GM12878 (cell line): ENCODE results near the gene ARHGEF10L. TPM values are rescaled to one million over a fixed set of nuclear protein-coding genes. Genes with fewer than 3 reads are reported as not detected.

Experiments
- ATAC-seq: fragments of 200-7000 bp; cut with Tn5 transposase; 3 replicates; pipeline ENCODE4 v1.9.1; 2020; ENCODE audit warnings: mild to moderate bottlenecking, moderate library complexity
- BruUV-seq: library from RNA; stranded (reverse); fragments of 400-500 nt; replicated peaks from 2 replicates; lab custom pipeline; 2021; lab: Mats Ljungman, UMichigan
- CTCF ChIA-PET: fragments of 300-600 bp; sonication (Branson Sonifier 250); formaldehyde crosslinking; extraction: SDS; loops from one replicate; lab custom pipeline; 2021; ENCODE audit warnings: inconsistent platforms; lab: Yijun Ruan, JAX
- POLR2A ChIA-PET: fragments of 350-600 bp; formaldehyde crosslinking; extraction: SDS; loops from one replicate; lab custom pipeline; 2021; ENCODE audit warnings: inconsistent platforms; lab: Charles Lee
- RAD21 ChIA-PET: fragments of 300-600 bp; sonication (Branson Sonifier 250); formaldehyde crosslinking; loops from one replicate; lab custom pipeline; 2023; ENCODE audit warnings: antibody characterized with exemption; ENCODE audit not compliant: unreplicated experiment; lab: Charles Lee
- SMC1A ChIA-PET: fragments of 300-600 bp; sonication (Branson Sonifier 250); formaldehyde crosslinking; loops from one replicate; lab custom pipeline; 2023; ENCODE audit not compliant: unreplicated experiment, uncharacterized antibody; lab: Charles Lee
- DNase-seq: peaks from one replicate; pipeline ENCODE4 v3.0.0-alpha.2; 2011; ENCODE audit warnings: low read depth, low spot score
- FAIRE-seq: peaks from 3 replicates; lab custom pipeline; 2011; peaks lifted over from hg19 to GRCh38; lab: Jason Lieb, UNC
- H2AFZ ChIP-seq: 2 replicates; pipeline ENCODE4 v1.6.0; 2011; ENCODE audit warnings: low read depth, low read length, control low read depth; ENCODE audit not compliant: control insufficient read depth
- H3K27ac ChIP-seq: 2 replicates; pipeline ENCODE4 v1.5.1; 2011; ENCODE audit warnings: control low read depth; ENCODE audit not compliant: control insufficient read depth, insufficient read depth
- H3K27me3 ChIP-seq, 2 experiments: replicated peaks in 1 of 2; 2 replicates each; pipeline versions ENCODE4 v1.6.0 to v1.6.1; 2011; ENCODE audit warnings: low read length in 1 of 2; ENCODE audit not compliant: control insufficient read depth in 2 of 2, insufficient read depth in 2 of 2
- H3K36me3 ChIP-seq, 2 experiments: 2 replicates each; pipeline ENCODE4 v1.5.1; 2011; ENCODE audit warnings: low read length in 1 of 2; ENCODE audit not compliant: control insufficient read depth in 2 of 2, insufficient read depth in 2 of 2
- H3K4me1 ChIP-seq: 2 replicates; pipeline ENCODE4 v1.6.1; 2011; ENCODE audit warnings: mild to moderate bottlenecking, low read length, moderate library complexity, mixed read lengths; ENCODE audit not compliant: control insufficient read depth, insufficient read depth
- H3K4me2 ChIP-seq: 2 replicates; pipeline ENCODE4 v1.6.0; 2011; ENCODE audit warnings: control low read depth; ENCODE audit not compliant: control insufficient read depth, insufficient read depth
- H3K4me3 ChIP-seq: fragments of 200-600 bp; sonication (generic); 2 replicates; pipeline ENCODE4 v1.5.1; 2016
- H3K79me2 ChIP-seq: 2 replicates; pipeline ENCODE4 v1.6.0; 2011; ENCODE audit warnings: low read length; ENCODE audit not compliant: control insufficient read depth, insufficient read depth
- H3K9ac ChIP-seq: 2 replicates; pipeline ENCODE4 v1.8.0; 2011; ENCODE audit warnings: low read length, control low read depth, mixed read lengths; ENCODE audit not compliant: control insufficient read depth, insufficient read depth
- H3K9me3 ChIP-seq: replicated peaks from 3 replicates; pipeline ENCODE4 v1.5.1; 2011; ENCODE audit warnings: mild to moderate bottlenecking, low read length; ENCODE audit not compliant: control insufficient read depth, insufficient read depth
- H4K20me1 ChIP-seq: 2 replicates; pipeline ENCODE4 v1.6.0; 2011; ENCODE audit not compliant: control insufficient read depth, insufficient read depth
- BACH1 ChIP-seq: fragments of 450-650 bp; IDR thresholded peaks from 2 replicates; pipeline ENCODE4 v1.6.1; 2017; ENCODE audit warnings: mild to moderate bottlenecking, borderline replicate concordance
- CBFB ChIP-seq: IDR thresholded peaks from 2 replicates; pipeline ENCODE4 v1.6.1; 2016; ENCODE audit warnings: antibody characterized with exemption, low read depth
- CHD1 ChIP-seq: IDR thresholded peaks from 2 replicates; pipeline ENCODE4 v1.6.1; 2012; ENCODE audit warnings: low read depth, low read length, improper control_type of control experiment
- FOS ChIP-seq: IDR thresholded peaks from 3 replicates; pipeline ENCODE4 v1.6.1; 2011; ENCODE audit warnings: borderline replicate concordance; ENCODE audit not compliant: insufficient read length; ENCODE audit errors: extremely low read depth
- IKZF1 ChIP-seq: fragments of 450-650 bp; conservative IDR thresholded peaks from 2 replicates; pipeline ENCODE4 v1.6.1; 2017; ENCODE audit warnings: antibody characterized with exemption, mild to moderate bottlenecking
- MTA2 ChIP-seq: fragments of 450-650 bp; IDR thresholded peaks from 2 replicates; pipeline ENCODE4 v1.6.1; 2016; ENCODE audit warnings: low read depth, mild to moderate bottlenecking, moderate library complexity
- RBBP5 ChIP-seq: fragments of 200-600 bp; sonication (generic); conservative IDR thresholded peaks from 2 replicates; pipeline ENCODE4 v1.6.1; 2016
- SIN3A ChIP-seq: IDR thresholded peaks from 2 replicates; pipeline ENCODE4 v1.6.1; 2012; ENCODE audit warnings: low read depth, low read length, improper control_type of control experiment
- SREBF1 ChIP-seq: IDR thresholded peaks from 2 replicates; pipeline ENCODE4 v1.6.1; 2012; ENCODE audit warnings: mild to moderate bottlenecking, low read length
- SREBF2 ChIP-seq: IDR thresholded peaks from 2 replicates; pipeline ENCODE4 v1.6.1; 2012; ENCODE audit warnings: mild to moderate bottlenecking, low read length
- SUPT20H ChIP-seq: IDR thresholded peaks from 2 replicates; pipeline ENCODE4 v1.6.1; 2011; ENCODE audit warnings: low read depth, mild to moderate bottlenecking, low read length, moderate library complexity, borderline replicate concordance; ENCODE audit not compliant: control insufficient read depth
- ZNF24 ChIP-seq: fragments of 450-650 bp; IDR thresholded peaks from 2 replicates; pipeline ENCODE4 v1.6.1; 2017; ENCODE audit warnings: antibody characterized with exemption, mild to moderate bottlenecking
- ZNF622 ChIP-seq: fragments of 450-650 bp; IDR thresholded peaks from 2 replicates; pipeline ENCODE4 v1.6.1; 2017; ENCODE audit warnings: mild to moderate bottlenecking, inconsistent platforms
- WGBS: methylation state at CpG from one replicate; pipeline ENCODE4 v1.1.6; 2016; ENCODE audit warnings: low lambda C conversion rate; ENCODE audit not compliant: insufficient replicate concordance, insufficient coverage; ENCODE audit errors: missing lambda C conversion rate; 5-methylcytosine and 5-hydroxymethylcytosine counted together
- in situ Hi-C: fragments of 300-500 bp; cut with MboI; formaldehyde crosslinking; loops from 9 replicates; pipeline ENCODE4 v1.14.3; 2018; ENCODE audit warnings: mixed read lengths
- intact Hi-C: fragments of 100-400 bp; cut with micrococcal nuclease; formaldehyde crosslinking; loops from one replicate; pipeline ENCODE4 v1.14.2; 2022; ENCODE audit not compliant: unreplicated experiment
- polyA plus RNA-seq, 11 experiments: library from polyadenylated mRNA; depleted of rRNA in 4 of 11; unstranded in 6 of 11; stranded (reverse) in 5 of 11; fragments of >200 nt; fragmentation: Nextera tagmentation in 4 of 11; fragmentation: Illumina TruSeq in 1 of 11; extraction: Ambion mirVana in 4 of 11; extraction: Trizol in 1 of 11; gene quantifications; 1 replicate in 1 of 11; 2 replicates in 10 of 11; pipeline versions ENCODE4 v1.2.1 to v1.2.3, GENCODE V29; 2011 to 2016; ENCODE audit warnings: inconsistent platforms in 2 of 11, missing spikeins in 2 of 11, low read depth in 1 of 11
- total RNA-seq, 4 experiments: library from RNA; depleted of rRNA in 3 of 4; stranded (reverse); fragments of >200 nt in 3 of 4; fragmentation: Illumina TruSeq in 1 of 4; extraction: Trizol in 1 of 4; gene quantifications; 2 replicates each; pipeline versions ENCODE4 v1.2.1 to v1.2.3, GENCODE V29; 2013 to 2021
- TF ChIP-seq, protein P1 (sequence below): fragments of 450-650 bp; IDR thresholded peaks from 2 replicates; pipeline ENCODE4 v1.6.1; 2016; ENCODE audit warnings: mild to moderate bottlenecking
- TF ChIP-seq, protein P2 (sequence below): fragments of 450-650 bp; IDR thresholded peaks from 2 replicates; pipeline ENCODE4 v1.6.1; 2017; ENCODE audit warnings: mild to moderate bottlenecking, low read depth, inconsistent platforms; ENCODE audit not compliant: poor library complexity, severe bottlenecking

ARHGEF10L gene
- total and polyA plus RNA-seq, 10 of the 15 experiments (the other 5 are each of a cell fraction or from before 2014, with no cell fraction given), result 0.05 to 0.94 (median 0.28) TPM; not detected in 2

DNA sequence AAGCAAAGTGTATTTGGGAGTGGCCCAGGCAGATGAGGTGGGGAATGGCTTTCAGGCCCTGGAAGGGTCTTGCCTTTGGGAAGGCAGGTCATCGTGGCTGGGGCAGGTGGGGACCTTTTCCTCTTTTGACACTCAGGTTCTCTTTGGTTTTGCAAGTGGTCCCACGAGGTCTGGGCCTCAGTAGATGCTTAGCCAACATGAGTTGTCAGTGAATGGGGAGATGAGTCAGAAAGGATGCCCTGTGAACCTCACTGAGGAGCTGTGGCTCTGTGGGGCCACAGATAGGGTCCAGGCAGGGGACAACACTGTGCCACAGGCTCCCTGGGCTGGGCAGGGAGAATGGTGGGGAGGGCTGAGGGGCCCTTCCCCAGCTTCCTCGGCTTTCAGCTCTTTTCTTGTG lies 19.0 kb downstream of the ARHGEF10L start:
- RAD21 ChIA-PET, result interaction anchor here (1.5 kb wide), 1 partner anchor 56 kb away, joined by 5 read pairs; no protein-coding TSS in a partner anchor
- no peaks in the 10 kb centered on the region for H3K27me3 ChIP-seq
- ATAC-seq, result no peak
- H3K27ac ChIP-seq, result no peak overlapping the region
- H3K79me2 ChIP-seq, result no peaks in the 10 kb centered on the region
- no peak overlapping the region for H3K9ac ChIP-seq
- no peaks in the 10 kb centered on the region for H3K9me3 ChIP-seq
- no peaks in the 10 kb centered on the region for H3K36me3 ChIP-seq
- POLR2A ChIA-PET, result no interaction called here
- no peak overlapping the region for H3K4me2 ChIP-seq
- no peaks in the 10 kb centered on the region for H3K4me1 ChIP-seq
- DNase-seq, result no peak
- in situ Hi-C loops, result no loop called here
- 0% methylated on average over 3 of the region's 3 CpGs for WGBS
- no peak overlapping the region for H2AFZ ChIP-seq
- intact Hi-C loops, result no loop called here
- SMC1A ChIA-PET, result no interaction called here
- TF ChIP-seq SIN3A (no peak), CHD1 (no peak)
- CTCF ChIA-PET, result interaction anchor here (2.6 kb wide), 1 partner anchor 56 kb away, joined by 6 read pairs; no protein-coding TSS in a partner anchor
- no TSS peak for BruUV-seq
- no peaks in the 10 kb centered on the region for H4K20me1 ChIP-seq
- no peak overlapping the region for H3K4me3 ChIP-seq
- no peak for FAIRE-seq

DNA sequence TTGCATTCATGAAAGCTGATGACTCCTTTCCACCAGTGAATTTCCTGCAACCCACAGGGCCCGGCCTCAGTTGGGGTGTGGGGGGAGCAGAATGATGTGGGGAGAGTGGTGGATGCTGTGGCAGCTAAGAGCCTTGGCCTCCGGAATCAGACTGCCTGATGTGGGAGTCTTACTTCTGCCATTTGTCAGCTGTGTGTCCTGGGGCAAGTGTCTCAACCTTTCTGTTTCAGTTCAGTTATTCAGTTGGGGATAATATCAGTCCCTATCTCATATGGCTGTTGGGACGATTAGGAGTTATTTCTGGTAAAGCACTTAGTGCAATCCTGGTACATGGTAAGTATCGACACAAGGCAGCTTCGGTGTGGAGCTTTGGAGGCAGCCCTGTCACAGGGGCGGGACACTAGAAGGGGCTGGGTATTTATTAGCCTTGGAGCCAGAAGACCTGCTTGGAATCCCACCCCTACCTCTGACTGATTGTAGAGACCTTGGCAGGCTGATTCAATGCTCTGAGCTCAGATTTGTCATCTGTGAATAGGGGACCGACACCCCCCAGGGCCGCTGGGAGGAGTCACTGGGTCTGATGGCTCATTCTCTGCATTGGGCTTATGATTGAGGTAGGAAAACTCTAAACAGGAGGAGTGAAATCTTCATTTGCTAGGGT lies 19.6 kb downstream of the ARHGEF10L start:
- H4K20me1 ChIP-seq, result no peaks in the 10 kb centered on the region
- ChIA-PET POLR2A (interaction anchor here (1.6 kb wide), 1 partner anchor 18 kb away, joined by 4 read pairs; no protein-coding TSS in a partner anchor), SMC1A (no interaction called here), RAD21 (interaction anchor here (1.5 kb wide), 1 partner anchor 57 kb away, joined by 5 read pairs; no protein-coding TSS in a partner anchor), CTCF (interaction anchor here (2.6 kb wide), 1 partner anchor 57 kb away, joined by 6 read pairs; no protein-coding TSS in a partner anchor)
- no TSS peak for BruUV-seq
- H3K27ac ChIP-seq, result no peak overlapping the region
- no peak for FAIRE-seq
- H3K4me3 ChIP-seq, result no peak overlapping the region
- ATAC-seq, result no peak
- 15% methylated on average over 8 of the region's 8 CpGs for WGBS
- H3K4me2 ChIP-seq, result no peak overlapping the region
- no peak overlapping the region for H3K9ac ChIP-seq
- no peaks in the 10 kb centered on the region for H3K9me3 ChIP-seq
- no peaks in the 10 kb centered on the region for H3K4me1 ChIP-seq
- intact Hi-C loops, result no loop called here
- H3K79me2 ChIP-seq, result no peaks in the 10 kb centered on the region
- no peak for DNase-seq
- no peaks in the 10 kb centered on the region; a peak in 1 of 4 replicates for H3K27me3 ChIP-seq
- H2AFZ ChIP-seq, result no peak overlapping the region
- in situ Hi-C loops, result no loop called here
- no peaks in the 10 kb centered on the region for H3K36me3 ChIP-seq
- TF ChIP-seq IKZF1, result no peak
- TF ChIP-seq, protein P1, sequence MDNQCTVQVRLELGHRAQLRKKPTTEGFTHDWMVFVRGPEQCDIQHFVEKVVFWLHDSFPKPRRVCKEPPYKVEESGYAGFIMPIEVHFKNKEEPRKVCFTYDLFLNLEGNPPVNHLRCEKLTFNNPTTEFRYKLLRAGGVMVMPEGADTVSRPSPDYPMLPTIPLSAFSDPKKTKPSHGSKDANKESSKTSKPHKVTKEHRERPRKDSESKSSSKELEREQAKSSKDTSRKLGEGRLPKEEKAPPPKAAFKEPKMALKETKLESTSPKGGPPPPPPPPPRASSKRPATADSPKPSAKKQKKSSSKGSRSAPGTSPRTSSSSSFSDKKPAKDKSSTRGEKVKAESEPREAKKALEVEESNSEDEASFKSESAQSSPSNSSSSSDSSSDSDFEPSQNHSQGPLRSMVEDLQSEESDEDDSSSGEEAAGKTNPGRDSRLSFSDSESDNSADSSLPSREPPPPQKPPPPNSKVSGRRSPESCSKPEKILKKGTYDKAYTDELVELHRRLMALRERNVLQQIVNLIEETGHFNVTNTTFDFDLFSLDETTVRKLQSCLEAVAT, result no peak
- no peak for TF ChIP-seq SUPT20H
- no peak for TF ChIP-seq SREBF1
- no peak for TF ChIP-seq MTA2
- TF ChIP-seq FOS, result no peak
- no peak for TF ChIP-seq ZNF24
- no peak for TF ChIP-seq CBFB
- no peak for TF ChIP-seq SREBF2
- TF ChIP-seq RBBP5, result no peak
- TF ChIP-seq, protein P2, sequence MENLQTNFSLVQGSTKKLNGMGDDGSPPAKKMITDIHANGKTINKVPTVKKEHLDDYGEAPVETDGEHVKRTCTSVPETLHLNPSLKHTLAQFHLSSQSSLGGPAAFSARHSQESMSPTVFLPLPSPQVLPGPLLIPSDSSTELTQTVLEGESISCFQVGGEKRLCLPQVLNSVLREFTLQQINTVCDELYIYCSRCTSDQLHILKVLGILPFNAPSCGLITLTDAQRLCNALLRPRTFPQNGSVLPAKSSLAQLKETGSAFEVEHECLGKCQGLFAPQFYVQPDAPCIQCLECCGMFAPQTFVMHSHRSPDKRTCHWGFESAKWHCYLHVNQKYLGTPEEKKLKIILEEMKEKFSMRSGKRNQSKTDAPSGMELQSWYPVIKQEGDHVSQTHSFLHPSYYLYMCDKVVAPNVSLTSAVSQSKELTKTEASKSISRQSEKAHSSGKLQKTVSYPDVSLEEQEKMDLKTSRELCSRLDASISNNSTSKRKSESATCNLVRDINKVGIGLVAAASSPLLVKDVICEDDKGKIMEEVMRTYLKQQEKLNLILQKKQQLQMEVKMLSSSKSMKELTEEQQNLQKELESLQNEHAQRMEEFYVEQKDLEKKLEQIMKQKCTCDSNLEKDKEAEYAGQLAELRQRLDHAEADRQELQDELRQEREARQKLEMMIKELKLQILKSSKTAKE, result no peak
- TF ChIP-seq BACH1, result no peak
- TF ChIP-seq ZNF622, result no peak
